ENCODE measurements around the gene PDLIM4.

Gene PDLIM4

DNA sequence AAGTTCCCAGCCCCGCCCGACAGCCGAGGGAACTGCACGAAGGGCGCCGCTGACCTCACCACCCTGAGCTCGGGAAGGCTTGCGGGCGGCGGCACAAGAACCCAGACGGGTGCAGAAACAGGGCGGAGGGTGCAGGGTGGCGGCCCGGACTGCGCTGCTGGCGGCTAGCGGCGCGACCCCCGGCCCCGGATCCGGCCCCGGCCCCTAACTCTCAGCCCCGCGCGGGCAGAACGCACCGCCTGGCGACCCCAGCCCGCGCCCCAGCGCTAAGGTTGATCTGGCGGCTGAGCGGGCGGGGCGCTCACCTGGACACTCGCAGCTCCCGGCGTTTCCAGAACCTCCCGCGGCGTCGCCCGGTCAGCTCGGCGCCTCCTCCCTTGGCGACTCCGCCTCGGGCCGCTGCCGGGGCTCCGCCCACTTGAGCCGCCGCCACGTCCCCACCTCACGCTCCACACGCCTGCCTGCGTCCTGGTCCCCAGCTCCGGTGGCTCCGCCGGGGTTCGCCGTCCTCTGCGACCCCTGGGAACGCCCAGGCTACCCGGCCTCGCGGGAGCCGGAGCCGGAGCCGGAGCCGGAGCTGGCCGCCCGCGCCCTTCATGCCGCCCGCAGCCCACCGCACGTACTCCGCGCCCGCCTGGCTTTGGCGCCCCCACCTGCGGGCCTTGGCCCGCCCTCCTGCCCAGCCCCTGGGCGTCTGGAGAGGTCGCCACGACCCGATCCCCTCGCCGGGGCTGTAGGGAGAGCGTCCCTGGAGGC, 29.8 kb upstream of the PDLIM4 start, which contains the start of gene P4HA2:
Gene P4HA2 (minus strand): TSS at position 369 of the 756 bp plus-strand sequence. CDS start 9,227 bp downstream, outside the sequence.
- DNase-seq (ENCODE audit: low read depth in 2 of 2): no peak

DNA sequence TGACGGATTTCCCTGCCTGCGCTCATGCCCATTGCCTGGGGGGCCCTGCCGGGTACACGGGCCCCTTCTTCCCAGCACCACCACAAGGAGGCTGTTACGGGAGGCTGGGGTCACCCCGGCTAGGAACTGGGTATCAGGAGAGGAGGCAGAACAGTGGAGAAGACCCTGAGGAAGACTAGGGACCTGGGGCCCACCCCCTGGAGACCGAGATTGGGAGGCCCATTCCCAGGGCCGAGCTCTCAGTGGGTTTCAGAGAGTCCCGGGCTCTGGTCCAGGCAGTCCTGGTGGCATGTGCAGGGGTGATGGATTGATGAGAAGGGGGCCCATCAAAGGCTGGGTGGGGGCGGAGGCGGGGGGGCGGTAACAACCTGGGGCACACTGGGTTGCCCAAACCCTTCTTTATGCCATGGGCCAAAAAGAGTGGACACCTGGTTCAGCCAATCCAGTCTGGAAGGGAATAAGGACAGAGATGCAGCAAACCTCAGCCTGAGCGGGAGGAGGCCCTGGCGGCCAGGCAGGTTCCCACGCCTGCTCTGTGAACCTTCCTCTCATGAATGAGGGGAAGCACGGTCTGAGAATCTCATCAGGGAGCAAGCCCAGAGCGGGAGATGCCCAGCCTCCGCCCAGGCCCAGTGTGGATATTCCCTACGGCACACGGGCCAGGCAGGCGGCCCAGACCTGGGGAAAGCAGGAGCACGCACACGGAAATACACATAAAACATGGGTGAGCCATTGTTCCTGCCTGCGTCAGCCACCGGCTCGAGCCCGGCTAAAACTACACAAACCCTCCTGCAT, 29.1 kb upstream of the PDLIM4 start:
- no peak for DNase-seq (ENCODE audit: low read depth in 2 of 2)

DNA sequence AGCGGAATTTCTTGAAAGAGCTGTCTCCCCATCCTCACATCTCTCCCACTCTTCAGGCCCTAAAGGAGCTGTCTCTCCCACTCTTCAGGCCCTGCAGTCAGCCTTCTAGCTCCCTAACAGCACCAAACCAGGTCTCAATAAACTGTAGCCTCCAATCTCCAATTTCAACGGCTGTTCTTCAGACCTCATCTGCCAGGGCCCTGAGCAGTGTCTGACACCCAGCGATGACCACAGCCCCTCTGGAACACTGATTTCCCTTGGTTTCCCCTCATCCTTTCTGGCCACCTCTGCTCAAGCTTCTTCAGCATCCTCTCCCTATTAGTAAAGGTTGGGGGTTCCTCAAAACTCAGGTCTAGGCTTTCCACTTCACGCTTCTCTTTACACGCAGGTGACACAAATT, 28.3 kb upstream of the PDLIM4 start:
- no peak for DNase-seq (ENCODE audit: low read depth in 2 of 2)

DNA sequence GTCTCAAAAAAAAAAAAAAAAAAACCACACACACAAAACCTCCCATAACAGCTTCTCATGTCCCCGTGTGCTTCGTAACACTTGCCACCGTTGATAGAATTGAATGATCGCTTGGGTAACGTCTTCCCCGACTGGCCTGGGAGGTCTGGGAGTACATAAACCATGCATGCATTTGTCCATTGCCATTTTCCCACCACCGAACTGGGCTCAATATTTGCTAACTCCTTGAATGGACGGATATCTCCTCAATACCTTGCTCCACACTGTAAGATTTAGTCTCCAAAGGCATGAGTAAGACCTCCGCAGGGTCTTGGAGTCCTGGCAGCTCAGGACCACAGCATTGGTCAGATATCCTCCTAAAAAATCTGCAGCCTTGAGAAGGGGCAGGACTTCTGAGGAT, 26.6 kb upstream of the PDLIM4 start:
- DNase-seq (ENCODE audit: low read depth in 2 of 2): no peak

DNA sequence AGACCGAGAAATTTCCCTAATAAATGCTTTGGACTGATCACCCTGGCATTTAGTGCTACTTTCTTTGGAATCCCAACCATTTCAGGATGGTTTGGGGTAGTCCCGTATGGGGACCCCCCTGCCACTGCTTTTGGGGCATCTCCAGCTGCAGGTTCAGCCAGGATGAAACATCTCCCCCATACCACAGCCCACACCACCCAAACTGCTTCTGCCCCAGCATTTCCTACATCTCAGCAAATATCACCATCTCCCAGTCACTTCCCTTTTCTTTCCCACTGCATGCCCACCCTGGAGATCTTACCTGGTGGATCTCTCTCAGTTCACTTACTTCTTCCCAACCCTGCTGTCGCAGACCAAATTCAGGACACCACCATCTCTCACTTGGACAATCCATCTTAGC, 25.0 kb upstream of the PDLIM4 start:
- DNase-seq (ENCODE audit: low read depth in 2 of 2): no peak

DNA sequence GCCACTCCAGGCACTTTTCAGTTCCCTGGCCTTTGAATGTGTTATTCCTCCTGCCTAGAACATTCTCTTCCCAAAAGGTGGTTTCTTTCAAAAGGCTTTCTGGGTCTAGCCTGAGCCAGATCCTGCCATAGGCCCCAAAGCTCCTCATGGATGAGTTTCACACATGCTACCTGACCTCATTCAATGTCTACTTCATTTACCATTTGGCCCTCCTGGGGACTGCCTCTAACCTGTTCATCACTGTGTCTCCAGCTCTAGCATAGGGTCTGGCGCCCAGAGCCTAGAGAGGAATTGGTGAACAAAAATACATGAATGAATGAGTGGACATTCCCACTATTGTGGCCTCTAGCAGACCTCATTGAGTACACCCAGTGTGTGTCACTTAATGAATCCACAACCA, 24.4 kb upstream of the PDLIM4 start:
- no peak for DNase-seq (ENCODE audit: low read depth in 2 of 2)

DNA sequence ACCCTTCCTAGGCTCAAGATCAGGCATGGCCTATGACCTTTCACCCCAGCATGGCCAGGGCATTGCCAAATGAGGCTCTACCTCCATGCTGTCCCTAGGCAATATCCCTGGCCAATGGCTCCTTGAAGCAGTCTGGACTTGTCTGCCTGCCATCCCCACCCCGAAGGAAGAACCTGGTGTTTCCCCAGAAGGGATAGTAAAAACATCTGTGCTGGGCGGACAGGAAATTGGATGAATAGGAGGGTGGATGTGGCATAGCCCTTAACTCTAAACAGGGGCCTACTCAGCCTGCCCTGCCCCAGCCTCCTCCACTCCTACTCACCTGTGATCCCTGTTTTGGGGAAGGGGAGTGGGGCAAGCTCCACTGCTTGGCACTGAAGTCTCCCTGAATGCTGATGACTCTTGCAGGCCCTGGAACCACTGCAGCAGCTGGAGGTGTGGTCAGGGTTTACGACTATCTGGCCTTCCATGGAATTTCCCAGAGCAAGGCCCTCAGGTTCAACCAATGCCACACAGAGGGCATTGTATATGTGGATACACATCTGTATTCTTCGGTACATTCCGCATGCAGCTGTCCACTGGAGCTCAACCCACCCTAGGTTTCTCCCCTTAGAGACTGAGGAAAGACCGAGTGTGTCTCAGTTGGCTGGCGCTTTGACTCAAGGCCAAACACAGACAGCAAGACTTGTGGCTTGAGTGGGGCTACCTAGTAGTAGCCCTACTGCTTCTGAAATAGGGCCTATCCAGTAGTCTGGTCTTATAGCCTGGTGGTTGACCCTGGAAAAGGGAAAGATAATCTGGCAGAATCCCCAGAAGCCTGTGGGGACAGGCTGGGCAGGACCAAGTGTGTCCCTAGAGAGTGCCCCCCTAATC, 23.4 kb upstream of the PDLIM4 start:
- no peak for DNase-seq (ENCODE audit: low read depth in 2 of 2)

DNA sequence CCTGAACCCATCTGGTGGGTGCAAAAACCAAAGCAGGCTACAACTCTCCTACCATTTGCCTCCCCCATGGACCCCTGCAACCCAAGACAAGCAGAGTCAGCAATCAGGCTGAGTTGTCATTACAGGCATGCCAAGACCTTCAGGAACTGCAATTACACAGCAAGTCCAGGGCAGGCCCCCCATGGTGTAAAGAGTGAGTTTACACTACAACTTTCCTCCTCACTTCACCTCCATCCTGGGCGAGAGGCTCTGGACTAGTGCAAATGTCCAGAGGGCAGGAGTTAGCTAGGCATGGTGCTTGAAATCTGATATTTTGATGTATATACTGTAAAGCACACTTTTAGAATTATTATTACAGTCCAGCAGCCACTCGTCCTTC, 22.8 kb upstream of the PDLIM4 start:
- no peak for DNase-seq (ENCODE audit: low read depth in 2 of 2)

DNA sequence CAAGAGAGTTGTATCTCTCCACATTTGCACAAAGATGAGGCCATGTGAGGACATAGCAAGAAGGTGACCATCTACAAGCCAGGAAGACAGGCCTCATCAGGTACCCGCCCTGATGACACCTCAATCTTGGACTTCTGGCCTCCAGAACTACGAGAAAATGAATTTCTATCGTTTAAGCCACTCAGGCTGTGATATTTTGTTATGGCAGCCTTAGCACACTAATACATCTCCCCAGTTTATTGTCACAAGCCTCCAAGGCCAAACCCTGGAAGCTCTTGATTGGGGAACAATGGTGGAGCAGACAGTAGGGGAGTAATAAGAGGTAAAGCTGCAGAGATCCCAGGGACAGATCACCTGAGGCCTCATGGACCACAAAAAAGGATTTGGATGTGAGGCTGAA, 22.2 kb upstream of the PDLIM4 start:
- DNase-seq (ENCODE audit: low read depth in 2 of 2): no peak

DNA sequence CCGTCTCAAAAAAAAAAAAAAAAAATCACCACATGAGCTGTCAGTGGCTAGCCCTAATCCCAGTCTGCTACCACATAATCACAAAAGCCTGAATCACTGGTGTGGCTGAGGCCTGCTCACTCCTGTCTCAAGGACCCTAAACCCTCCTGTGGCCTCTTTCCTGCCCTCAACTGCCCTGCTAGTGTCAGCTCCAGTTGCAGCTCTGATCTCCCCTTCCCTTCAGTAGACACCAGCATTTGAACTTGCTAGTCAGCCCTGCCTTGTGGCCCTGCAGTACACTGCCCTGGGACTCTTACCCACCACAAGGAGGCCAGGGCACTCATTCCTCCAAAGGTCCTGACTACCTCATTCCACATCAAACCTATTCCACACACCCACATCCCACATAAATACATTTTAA, 20.4 kb upstream of the PDLIM4 start:
- no peak for DNase-seq (ENCODE audit: low read depth in 2 of 2)

DNA sequence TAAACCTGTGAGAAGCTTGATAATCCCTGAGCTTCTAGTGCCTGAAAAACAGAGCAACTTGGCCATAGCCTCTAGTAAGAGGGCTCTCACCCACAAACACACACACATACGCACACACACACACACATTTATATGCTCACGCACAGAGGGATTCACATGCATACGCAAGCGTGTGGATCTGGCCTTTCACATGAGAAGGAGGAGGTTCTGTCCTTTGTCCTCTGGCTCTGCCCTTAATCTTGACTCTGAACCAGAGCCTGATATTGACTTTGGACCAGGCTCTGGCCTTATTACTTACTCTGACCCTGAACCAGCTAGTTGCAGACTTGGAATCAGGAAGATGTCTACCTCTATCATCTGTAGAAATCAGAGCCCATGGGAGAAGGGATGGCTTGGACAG, 19.8 kb upstream of the PDLIM4 start:
- DNase-seq (ENCODE audit: low read depth in 2 of 2): no peak

DNA sequence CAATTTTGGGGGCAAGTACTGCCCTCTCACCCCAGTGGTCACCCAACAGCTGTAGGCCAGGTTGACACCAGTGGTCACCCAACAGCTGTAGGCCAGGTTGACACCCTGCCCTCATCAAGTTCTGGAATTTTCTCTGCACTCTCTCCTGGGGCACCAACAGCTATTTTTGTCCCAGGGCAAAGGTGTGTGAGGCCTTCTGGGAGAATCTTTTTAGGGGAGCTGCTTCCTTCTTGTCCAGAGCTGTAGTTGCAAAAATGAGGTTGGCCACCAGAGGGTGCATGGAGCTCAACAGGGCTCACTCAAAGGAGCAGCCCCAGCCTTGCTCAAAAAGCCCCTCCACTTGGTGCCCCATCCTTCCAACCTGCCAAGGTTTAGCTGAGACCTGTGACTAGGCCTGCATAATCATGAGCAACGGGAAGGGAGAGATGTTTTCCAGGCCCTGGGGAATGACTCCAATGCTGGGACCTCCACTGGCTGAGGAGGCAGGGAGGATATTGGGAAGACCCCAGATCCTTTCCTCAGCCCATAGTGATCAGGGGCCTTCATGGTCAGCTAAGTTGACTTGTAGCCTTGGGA, 19.2 kb upstream of the PDLIM4 start:
- peak; percentile 37 to 61 for DNase-seq (ENCODE audit: low read depth in 2 of 2)

DNA sequence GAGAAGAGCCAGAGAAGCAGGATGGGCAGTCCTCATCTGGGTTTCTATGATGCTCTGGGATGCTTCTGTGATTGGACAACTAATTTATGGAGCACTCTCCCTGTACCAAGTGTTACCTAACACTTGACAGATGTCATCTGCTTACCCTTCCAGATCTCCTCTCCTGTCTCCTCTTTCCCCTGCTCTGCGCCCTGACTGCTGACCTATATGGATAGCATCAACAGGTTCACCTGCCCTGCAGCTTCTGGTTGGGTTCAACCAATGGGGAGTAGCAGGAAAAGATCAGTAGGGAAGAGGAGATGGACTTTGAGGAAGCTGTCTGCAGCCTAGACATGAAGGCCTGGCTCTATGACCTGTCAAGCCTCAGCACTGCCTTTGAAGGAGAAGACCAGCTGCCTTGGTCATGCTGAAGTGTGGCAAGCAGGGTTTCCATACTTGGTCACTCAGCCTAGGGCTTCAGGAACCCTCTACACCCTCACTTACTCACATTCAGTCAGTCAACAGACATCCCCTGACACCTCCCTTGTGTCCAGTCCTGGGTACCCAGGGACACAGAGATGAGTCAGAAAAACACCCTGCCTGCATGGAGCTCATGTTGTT, 18.5 kb upstream of the PDLIM4 start:
- DNase-seq (ENCODE audit: low read depth in 2 of 2): no peak

DNA sequence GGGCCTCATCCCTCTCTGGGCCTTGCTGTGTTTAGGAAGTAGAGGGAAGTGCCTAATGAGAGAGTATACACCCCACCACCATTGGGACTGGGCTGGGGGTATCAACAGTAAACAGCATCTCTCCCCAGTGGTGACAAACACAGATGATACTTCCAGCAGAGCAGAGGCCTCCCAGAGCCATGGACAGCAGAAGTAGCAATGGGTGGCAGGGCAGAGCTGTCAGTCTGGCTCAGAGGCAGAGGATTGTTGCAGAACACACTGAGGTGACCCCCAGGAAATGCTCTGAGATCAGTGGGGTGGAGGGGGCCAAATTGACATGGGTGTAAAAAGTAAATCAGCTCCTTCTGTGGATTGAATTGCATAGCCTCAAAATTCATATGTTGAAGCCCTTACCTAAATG, 17.7 kb upstream of the PDLIM4 start:
- no peak for DNase-seq (ENCODE audit: low read depth in 2 of 2)

DNA sequence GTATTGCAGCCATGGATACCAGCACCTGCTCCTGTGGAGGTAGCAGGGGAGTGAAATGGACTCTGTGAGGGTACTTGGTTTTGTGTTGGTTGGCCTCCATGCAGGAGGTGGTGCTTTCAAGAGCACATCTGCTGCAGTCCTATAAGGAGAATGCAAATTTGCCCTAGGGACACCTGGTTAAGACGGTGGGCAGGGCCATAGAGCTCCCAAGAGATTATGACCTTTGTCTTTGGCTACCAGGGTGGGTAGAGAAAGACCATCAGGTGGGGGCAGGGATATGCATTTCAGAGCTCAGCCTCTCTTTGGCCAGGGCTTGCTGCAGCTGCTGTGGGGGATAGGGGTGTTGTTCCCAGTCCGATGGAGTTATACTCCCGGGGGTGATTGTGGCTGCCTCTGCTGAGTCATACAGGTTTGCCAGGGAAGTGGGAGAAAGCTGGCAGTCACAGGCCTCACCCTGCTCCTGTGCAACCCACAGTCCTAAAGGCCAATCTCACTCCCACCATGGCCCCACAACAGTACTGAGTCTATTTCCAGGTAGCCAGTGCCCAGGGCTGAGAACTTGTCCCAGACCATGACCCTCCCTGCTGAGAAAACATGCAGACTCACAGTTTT, 14.0 kb upstream of the PDLIM4 start:
- no peak for DNase-seq (ENCODE audit: low read depth in 2 of 2)

DNA sequence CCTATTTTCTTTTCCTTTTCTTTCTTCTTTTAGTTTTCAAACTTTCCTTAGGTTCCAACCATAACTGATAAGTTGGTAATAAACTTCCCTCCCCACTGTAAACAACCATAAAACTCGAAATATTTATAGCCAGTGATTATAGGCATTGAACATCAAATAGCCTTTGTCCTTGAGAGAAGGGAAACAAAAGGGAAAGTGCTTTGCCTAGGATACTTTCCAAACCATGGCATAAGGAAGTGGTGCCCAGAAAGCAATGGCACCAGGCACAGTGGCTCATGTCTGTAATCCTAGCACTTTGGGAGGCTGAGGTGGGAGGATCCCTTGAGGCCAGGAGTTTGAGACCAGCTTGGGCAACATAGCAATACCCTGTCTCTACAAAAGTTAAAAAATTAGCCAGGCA, 11.9 kb upstream of the PDLIM4 start:
- no peak for DNase-seq (ENCODE audit: low read depth in 2 of 2)

DNA sequence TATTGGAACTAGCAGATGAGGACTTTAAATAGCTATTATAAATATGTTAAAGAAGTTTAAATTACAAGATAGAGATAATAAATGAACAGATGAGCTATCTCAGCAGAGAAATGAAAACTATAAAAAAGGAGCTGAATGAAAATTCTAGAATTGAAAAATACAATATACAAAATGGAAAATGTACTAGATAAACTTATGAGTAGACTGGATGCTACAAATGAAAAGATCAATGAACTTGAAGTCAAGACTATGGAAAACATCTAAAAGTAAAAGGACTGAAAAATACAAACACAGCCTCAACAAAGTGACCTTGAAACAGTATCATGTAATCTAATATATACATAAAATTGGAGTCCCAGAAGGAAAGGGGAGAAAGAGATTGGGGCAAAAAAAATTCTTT, 10.7 kb upstream of the PDLIM4 start:
- no peak for DNase-seq (ENCODE audit: low read depth in 2 of 2)

DNA sequence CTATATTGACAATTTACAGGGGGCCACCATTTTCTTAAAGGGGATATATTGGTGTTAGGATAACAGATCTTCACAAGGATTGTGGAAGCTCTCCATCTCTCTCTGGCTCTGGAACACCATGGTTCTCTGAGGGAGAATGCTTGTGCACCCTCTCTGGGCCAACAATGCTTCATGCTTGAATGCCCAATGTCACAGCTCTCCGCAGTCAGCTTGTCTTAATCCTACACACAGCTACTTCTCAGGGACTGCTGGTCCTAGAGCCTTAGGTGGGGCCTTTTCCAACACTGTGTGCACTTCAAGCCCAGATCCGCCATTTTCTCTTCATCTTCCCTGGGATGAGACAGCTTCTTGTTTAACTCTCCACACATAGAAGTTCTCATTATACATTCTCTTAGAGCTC, 6.9 kb upstream of the PDLIM4 start:
- no peak for DNase-seq (ENCODE audit: low read depth in 2 of 2)

DNA sequence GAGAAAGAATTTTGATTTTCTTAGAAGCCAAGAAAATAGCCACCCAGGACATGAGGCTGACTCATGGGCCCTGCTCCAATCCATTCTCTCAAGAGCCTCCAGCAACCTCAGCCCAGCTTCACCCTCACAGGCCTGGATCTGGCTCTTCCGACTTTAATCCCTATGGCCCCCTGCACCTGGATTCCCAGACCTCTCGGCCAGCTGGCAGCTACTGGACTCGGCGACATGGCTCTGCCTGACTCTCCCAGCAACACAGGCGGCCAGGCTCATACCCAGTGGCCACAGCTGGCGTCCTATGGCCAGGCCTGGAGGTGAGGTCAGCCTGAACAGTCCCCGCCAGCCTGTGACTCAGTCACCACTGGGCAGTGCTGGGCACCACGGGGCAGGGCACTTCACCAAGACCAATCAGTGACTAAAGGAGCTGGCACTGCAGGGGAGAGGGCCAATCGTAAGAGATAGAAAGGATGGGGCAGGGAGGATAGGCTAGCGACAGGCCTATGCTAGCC, 6.2 kb upstream of the PDLIM4 start:
- no peak for DNase-seq (ENCODE audit: low read depth in 2 of 2)

DNA sequence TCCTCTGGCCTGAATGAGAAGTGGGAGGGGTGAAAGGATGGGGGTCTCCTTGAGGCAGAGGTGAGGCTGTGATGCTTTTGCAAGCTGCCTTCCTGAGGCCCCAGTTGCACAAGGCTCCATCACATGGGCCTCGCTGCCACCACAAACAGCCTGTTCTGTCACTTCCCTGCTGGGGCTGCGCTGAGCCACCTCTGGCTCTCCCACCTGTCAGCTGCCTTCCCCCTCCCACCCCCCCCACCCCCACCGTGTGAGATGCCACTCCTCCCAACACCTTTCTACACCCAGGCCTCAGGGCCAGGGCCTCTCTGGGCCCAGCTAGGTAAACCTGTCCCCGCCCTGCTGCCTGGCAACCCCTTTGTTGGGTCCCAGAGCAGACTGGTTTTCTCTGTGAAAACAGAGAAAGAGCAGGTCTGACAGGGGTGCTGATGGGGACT, 4.5 kb upstream of the PDLIM4 start:
- DNase-seq (ENCODE audit: low read depth in 2 of 2): no peak

All from stimulated activated CD8-positive, alpha-beta memory T cell treated with anti-CD3 and anti-CD28 coated beads, Interleukin-7, amount 100 ng/mL, for 1 hour (primary cell).